Lung microvascular endothelial cell (primary cell): ENCODE measurements around the gene FRMD4A. TPM values are rescaled to one million over a fixed set of nuclear protein-coding genes. Genes with fewer than 3 reads are reported as not detected.

Experiments used
- DNase-seq, 2 donors: peaks; one replicate each; pipeline versions ENCODE4 v3.0.0 to v3.0.0-alpha.2; 2010; ENCODE audit warnings: low read depth in 2 of 2
- total RNA-seq: library from RNA; depleted of rRNA; stranded (reverse); fragments of >200 nt; gene quantifications from 2 replicates; pipeline ENCODE4 v1.2.1, GENCODE V29; 2014

FRMD4A gene
- 9.7 and 19.0 TPM in 2 replicates for total RNA-seq

DNA sequence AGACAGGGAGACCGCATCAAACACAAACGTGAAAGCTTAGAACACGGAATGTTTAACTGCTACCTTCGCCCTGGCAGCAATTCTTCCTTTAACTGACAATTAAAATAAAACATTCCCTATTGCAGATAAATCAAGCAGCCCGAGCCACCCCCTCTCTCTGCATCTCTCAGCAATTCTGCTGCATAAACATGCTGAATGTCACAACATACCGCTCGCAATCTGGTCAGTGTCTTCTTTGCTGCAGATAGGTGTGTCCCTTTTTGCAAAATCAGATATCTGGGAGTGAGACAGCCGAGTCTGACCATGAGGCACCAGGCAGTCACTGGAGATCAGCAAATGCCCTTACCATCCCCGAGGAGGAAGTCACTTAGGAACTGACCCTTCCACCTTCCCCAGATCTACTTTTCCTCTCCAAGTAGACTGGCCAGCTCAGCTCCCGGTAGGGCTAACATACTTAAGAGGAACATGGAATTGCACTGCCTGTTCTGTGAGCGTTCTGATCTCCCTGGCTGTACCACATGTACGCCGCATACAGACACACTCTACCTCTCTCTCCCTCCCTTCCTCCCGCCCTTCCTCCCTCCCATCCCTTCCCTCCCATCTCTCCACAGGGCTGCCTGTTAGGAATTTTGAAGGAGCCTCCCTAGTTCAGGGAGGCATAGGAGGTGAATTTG is at the start of gene FRMD4A:
Gene FRMD4A (minus strand): TSS at position 537 of the 674 bp plus-strand sequence.
- DNase-seq: no peak

DNA sequence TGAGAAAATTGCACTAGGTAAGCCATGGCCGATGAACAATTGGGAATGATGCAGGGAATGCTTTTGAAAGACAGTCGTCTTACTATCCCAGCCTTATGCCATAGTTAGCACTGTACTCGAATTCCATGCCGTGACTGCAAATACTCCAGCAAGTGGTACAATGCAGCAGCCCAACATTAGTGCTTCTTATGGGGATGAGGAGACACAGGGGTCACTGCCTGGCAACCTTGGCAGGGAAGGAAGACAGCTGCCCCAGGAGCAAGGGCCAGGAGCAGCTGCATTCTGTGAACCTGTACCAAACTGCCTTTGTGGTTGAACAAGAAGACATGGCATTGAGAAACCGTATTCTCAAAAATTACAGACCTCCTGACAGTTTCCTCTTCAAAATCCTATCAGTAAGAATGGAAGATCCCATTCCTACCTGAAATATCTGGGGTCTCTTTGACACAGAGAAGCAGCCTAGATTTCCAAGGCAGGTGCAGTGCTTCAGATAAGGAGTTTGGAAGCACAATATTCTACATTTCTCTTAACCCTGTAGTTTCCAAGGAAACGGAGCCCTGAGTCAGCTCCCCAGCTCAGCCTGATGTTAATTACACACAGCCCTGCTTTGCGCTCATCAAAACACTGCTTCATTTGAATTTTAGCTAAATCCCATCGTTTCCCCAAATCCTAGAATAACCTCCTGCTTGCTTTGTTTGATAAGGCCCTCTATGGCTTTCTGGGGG is 49.0 kb upstream of the FRMD4A start:
- DNase-seq: no peak

DNA sequence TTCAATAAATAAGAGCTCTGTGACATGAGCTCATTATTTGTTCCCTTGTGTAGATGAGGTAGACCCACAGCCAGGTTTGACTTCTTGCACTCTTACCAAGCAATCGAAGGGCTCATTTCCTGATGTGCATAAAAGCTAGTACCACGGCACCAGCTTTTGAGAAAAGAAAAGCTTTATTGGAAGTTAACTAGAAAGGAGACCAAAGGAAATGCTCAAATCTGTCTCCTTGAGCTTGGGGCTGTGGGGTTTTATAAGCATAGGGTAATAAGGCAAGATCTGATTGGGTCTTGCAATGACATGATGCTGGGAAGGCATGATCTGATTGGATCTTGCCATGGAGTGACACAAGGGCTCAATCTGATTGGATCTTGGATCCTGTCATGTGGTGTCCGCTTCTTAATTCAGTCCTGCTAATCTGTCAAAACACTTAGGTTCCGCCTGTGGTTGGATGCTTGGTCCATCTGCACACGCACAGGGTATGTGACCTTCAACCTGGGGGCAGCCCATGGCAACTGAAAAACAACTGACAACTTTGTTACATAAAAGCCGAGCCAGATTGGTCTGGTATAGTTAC is 47.8 kb upstream of the FRMD4A start:
- no peak for DNase-seq

DNA sequence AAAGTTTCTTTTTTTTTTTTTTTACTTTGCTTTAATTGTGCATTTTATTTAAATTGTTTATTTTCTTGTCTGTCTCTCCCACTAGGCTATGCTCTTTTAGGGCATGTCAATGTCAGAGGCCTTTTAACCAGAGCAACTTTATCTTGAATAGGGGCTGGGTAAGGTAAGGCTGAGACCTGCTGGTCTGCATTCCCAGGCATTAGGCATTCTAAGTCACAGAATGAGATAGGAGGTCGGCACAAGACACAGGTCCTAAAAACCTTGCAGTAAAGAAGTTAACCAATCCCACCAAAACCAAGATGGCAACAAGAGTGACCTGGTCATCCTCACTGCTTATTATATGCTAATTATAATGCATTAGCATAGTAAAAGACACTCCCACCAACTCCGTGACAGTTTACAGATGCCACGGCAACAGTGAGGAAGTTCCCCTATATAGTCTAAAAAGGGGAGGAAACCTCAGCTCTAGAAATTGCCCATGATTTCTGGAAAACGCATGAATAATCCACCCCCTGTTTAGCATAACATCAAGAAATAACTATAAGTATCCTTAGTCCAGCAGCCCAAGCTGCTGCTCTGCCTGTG is 47.0 kb upstream of the FRMD4A start:
- DNase-seq: no peak

DNA sequence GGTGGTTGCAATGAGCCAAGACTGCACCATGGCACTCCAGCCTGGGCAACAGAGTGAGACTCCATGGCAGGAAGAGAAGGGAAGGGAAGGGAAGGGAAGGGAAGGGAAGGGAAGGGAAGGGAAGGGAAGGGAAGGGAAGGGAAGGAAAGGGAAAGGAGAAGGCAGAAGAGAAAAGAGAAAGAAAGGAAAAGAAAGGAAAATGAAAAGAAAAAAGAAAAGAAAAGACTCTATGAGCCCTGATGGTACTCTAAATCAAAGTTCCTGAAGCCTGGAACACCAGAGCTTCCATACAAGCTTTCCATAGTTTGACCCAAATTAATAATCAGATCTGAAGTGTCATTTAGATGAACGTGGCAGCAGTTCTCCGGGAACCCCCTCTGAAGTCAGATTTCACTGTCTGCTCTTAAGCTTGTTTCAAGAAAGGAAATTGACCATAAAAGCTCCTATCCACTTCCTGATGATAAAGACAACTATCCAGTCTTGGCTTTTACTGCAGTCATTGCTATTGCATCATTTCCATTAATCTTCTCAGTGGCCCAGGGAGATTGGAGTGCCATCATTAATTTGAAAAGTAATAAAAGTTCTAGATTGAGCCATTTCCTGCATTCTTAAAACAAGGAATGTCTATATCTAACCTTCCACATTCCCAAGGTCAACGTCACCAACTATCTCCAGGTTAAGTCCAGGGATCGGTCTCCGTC is 44.2 kb upstream of the FRMD4A start:
- no peak for DNase-seq

DNA sequence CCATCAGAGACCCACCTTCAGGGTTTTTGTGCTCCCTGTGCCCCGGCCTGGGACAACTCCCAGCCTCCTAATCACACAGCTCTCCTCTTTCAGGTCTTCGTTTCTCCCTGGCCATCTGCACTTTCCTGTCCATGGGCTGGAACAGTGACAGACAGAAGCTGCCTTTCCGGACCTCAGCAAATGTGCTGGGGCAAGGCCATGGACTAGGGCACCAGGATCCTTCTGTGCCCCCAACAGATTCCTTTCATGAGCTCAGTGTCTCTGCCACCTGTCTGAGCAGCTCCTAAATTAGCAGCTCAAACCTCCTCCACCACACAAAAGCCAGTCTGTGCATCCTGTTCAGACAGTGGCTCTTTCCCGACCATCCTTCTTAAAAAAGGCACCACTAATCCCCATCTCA is 41.9 kb upstream of the FRMD4A start:
- DNase-seq: no peak

DNA sequence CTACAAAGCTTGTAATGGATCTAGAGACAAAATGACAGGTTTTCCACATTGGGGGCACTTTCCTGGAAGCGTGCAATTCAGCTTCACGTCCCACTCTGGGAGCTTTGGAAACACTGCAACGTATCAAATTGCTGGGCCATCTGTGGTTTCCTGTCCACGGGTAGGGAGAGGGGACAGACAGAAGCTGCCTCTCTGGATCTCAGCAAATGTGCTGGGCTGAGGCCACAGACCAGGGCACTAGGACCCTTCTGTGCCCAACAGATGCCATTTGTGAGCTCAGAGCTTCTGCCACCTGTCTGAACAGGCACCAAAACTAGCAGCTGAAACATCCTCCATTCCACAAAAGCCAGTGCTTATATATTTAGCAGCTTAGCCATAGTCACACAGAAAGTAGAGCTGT is 40.9 kb upstream of the FRMD4A start:
- peak in 1 of 2 donors; percentile 41 for DNase-seq

DNA sequence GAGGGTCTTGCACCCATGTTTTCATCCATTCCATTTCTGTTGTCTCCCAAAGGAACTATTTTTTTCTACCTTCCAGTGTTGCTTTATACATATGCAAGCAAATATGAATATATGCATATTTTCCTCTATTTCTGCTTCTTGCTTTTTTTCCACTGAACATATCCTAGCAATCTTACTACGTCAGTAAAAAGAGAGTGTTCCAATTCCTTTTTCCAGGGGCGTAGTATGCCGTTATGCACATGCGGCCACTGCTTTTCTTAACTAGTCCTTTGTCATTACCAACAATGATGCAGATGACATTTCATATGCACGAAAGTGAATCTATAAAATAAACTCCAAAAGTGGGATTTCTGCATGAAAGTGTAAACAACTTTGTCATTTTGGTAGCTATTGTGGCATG is 40.2 kb upstream of the FRMD4A start:
- no peak for DNase-seq

DNA sequence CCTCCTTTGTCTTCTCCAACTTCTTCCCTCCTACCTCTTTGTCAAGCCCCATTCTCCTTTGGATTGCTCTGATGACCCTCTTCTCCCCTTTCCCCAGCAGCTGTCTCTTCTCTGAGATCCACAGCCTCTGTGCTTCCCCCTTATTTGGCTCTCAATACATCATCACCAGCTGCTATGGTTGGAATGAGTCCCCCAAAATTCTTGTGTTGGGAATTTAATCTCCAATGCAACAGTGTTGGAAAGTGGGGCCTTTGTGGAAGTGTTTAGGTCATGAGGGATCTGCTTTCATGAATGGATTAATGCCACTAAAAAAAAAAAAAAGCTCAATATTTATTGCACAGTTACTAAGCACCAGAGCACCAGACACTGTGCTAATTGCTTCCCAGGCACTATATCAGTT is 39.2 kb upstream of the FRMD4A start:
- no peak for DNase-seq

DNA sequence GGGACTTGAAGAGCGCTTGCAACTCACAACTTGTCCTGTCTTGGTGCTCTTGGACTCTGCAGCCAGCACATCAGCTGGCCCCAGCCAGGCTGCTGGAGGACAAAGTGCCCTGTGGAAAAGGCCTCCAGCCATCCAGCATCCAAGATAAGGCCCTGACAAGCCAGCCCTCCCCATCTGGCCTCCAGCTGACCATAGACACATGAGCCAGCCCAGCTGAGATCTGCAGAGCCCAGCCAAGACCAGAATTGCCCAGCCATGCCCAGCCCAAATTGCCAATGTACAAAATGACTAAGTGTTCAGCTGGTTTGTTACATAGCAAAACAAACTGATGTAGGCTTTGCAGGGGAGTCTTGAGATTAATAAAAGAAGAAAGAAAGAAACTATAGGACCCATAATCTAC is 36.0 kb upstream of the FRMD4A start:
- DNase-seq: no peak

DNA sequence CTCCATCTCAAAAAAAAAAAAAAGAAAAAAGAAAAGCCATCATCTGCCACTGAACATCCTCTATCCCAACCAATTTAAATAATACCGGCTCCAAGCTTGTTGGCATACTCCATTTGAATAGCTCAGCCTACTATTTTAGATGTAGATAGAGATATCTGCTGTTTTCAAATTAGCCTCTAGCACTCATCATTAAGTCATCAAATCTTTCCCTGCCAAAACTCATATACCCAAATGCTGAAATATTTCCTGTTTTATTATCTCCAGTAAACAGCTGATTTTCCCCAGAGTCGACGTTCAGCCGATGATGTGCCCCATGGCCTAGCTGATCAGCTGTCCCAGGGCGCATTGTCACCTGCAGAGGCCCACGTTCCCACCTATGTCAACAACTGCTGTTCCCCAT is 34.5 kb upstream of the FRMD4A start:
- DNase-seq: peak in 1 of 2 donors; percentile 72

DNA sequence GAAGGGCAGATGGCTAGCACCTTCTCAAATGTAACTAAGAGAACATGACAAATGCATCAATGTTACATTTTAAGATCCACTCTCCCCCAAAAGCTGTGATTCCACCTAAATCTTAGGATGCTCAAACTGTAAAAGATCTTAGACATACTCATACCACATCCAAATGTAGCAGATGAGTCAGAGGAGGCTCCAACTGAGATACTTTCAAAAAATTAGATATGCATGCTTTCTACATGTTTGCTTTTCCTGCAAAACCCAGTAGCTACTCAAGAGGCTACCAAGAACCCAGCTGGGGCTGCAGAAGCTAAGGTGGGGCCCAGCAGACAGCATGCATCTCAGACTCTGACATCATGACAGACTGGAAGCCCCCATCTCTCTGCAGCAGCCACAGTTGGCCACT is 31.4 kb upstream of the FRMD4A start:
- no peak for DNase-seq

DNA sequence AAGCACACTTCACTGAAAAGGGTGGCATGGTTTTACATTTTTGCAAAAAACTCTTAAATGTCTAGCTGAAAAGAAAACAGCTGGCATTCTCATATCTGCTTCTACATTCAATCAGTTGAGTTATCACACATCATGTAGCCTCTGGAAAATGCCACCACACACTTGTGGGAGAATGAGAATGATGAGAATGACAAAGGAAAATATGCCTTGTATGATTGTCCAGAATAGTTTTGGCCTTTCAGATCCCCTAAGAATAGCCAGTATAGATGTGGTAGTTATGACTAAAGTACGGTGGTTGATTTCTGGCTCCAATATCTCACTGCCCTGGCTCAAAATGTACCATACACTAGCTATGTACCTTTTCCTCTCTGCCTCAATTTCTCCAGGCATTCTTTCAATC is 30.2 kb upstream of the FRMD4A start:
- DNase-seq: no peak

DNA sequence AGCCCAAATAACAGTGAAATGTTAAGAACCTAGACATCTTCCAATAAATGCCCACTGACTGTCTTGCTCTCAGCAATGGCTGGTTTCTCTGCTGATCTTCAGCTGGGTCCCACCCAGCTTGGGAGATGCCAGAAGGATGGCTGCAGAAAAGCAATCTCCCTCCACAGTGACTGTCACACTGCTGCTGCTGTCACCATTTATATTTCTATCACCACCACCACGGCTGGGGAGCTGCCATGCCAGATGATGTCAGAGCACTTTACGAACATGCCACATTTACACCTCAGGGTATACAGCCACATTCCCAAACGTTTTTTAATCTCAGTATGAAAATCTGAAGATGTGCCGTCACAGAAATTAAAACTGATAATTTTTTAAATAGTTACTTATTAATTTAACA is 29.8 kb upstream of the FRMD4A start:
- DNase-seq: no peak

DNA sequence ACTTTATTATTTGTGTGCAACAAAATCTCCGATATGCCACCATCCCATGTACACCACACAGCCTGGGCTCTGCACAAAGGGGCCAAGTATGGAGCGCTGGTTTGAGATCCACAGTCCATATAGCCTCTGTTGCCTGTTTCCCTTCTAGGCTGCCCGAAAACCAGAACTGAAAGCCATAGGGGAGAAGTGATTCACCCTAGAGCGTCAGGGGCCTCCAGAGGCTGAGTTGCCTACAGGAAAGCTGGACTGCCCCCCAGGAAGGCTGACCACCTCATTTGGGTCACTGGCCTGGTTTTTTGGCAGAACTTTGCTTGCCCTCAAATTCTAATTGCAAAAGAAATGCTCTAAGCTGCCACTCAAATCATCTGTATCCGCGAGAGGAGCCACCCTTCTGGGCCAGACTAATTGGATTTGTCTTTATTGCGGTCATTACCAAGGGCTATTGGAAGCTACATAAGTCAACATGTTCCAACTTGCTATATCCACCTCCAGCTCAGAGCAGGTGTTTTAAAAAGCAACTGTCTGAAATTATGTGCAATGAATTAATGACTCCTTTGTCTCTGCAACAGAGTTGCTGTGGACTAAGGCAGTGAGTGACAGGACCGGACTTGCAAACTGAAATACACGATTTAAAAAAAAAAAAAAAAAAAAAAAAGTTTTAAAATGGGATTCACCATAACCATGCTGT is 28.3 kb upstream of the FRMD4A start:
- DNase-seq: no peak

DNA sequence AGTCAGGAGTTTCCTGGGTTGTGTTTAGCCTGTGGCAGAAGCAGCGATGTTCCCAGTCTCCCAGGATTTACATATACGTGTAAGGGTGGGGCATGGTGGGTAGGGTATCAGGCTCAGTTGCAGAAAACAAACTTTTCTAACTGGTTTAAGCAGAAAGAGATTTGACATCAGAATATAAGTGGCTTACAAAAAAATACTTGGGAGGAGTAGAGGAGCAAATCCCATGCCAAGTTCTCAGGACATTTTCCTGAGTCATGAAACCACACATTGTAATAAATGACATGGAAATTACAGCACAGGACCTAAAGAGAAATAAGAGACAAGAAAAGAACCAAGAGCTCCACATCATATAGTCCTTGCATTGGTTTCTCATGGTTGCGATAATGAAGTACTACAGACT is 26.2 kb upstream of the FRMD4A start:
- DNase-seq: no peak

DNA sequence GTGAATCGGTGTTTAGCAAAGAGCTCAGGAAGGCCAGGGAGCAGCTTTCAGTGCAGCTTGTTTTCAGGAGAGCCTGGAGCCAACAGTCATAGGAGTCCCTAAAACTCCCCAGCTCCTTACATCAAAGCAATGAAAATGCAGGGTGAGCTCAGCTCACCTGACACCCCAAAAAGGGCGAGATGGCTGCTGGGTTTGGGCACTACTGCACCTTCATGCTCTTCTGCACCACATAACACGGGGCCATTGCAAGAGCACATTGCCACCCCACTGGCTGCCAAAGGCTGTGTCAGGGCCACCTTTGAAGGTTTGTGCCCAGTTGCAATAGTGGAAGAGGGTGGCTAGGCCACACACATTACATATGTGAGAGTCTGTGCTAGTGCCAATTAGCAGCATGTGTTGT is 25.0 kb upstream of the FRMD4A start:
- no peak for DNase-seq

DNA sequence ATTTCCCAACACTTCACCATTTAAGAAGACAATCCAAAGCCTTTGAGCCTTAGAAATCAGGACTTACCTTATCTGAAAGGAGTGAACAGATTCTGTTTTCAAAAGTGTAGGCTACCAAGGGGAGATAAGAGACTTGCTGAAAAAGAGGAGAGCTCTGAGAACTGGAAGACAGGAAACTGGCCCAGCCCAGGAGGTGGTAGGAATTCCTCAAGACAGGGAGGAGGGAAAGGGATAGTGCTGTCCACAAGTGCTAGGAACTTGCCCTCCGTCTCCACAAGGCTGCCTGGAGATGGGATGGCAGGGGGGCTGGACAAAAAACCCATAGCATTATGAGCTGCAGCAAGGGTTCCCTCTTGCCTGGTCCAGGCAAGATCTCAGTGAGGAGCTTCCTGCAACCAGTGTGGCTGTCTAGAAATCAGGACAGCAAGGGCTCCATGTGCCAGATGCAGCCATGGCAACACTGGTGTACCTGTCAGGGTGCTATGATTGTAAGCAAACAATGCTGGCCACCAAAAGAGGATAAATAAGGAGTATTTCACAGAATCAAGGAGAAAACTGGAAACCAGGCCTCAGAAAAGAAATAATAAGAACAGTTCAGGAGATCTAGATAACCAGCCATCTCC is 22.7 kb upstream of the FRMD4A start:
- DNase-seq: no peak

DNA sequence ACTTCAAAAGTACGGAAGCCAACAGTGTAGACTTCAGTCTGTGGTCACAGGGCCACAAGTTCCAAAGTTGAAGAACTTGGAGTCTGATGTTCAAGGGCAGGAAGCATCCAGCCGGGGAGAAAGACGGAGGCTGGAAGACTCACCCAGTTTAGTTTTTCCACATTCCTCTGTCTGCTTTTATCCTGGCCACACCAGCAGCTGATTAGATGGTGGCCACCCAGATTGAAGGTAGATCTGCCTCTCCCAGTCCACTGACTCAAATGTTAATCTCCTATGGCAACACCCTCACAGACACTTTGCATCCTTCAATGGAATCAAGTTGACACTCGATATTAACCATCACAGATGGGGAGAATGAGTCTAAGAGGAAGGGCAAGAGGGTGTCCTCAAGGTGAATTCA is 19.3 kb upstream of the FRMD4A start:
- no peak for DNase-seq

DNA sequence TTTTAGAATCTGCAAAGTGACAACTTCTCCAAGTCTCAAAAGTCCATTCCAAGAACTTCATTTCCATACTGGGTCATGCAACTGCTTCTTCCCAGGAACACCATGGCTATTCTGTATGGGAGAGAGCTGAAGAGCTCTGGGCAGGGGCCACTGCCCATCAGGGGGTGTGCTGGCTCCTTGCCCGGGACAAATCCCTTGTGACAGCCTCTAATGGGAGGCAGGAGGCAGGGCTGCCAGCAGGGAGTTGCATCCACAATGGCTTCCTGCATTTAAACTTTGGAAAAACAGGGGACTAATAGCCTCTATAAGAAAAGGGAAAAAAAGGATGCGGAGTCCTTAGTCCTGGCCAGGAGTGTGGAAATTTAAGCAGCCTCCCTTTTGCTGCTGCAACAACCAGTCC is 18.4 kb upstream of the FRMD4A start:
- DNase-seq: no peak

DNA sequence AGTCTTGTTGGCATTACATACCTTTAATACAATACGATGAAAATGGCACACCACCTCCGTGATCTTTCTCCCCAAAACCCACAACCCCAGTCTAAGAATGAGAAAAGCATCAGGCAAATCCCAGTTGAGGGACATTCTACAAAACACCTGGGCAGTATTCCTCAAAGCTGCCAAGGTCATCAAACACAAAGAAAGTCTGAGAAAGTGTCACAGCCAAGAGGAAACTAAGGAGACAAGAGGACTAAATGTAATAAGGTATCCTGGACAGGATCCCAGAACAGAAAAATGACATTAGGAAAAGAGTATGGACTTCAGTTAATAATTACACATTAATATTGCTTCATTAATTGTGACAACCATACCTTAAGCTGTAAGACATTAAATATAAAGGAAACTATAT is 14.5 kb upstream of the FRMD4A start:
- no peak for DNase-seq
